Measurements from ENCODE around the gene ARHGAP15.

The ARHGAP15 gene

DNA sequence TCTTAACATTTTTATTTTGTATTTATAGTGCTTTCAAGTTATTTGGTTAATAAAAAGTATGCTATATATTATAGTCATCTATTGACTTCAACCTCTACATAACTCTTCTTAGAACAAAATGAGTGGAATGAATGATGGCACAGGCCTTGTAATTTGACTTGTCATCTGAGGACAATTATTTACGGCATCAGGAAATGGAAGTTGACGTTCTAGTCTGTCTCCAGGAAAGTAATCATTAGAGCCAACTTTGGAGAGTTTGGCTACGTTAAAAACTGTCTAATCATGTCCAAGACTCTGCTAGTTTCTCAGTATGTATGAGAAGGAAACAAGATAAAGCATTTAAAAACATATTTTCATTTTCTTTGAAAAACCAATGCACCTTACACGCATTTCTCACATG, 353.6 kb downstream of the ARHGAP15 start:
- H3K4me3 ChIP-seq (ENCODE audit: low read length): no peak overlapping the region
- TF ChIP-seq ZNF274 (IDR thresholded peaks at IDR 0.05; ENCODE audit: low read depth, low read length): no peak

DNA sequence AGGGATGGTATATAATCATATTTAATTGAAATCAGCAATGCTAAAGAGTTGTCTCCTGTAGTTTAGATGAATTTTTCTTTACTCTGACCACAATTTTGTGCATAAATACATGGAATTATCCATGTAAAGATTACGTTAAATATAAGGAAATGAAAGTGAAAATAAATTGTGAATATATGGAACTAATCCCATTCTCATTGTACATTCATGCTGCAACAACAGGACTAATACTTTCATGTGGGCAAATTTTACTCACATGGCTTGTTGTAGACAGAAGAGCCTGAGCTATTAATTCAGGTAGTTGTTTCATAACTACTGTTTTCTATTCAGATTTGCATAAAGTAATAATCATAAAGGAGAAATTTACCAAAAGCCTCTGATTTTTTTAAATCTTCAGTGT, 357.8 kb downstream of the ARHGAP15 start:
- no peak overlapping the region for H3K4me3 ChIP-seq (ENCODE audit: low read length)
- no peak for TF ChIP-seq ZNF274 (IDR thresholded peaks at IDR 0.05; ENCODE audit: low read depth, low read length)

GRCh38 chr2:143489145-143489544, 359.9 kb downstream of the ARHGAP15 start:
- no peak for TF ChIP-seq ZNF274 (IDR thresholded peaks at IDR 0.05; ENCODE audit: low read depth, low read length)
- no peak overlapping the region for H3K4me3 ChIP-seq (ENCODE audit: low read length)

DNA sequence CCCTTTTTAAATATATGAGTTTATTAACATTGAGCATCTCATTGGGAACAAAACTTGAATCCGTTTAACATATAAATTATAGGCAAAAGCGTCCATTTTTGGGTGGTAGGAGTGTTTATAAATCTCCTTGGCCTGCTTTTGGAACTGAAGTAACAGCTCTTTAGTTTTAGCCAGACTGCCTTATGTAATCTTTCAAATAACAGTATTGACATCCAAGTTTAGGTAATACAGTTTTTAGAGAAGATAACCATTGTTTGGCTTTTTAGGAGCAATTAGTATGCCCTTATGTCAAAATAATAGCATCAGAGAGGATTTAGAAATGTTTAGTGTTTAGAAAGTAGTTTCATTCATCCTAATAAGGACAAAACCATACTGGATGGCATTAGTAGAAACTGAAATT, 361.9 kb downstream of the ARHGAP15 start:
- no peak for TF ChIP-seq ZNF274 (IDR thresholded peaks at IDR 0.05; ENCODE audit: low read depth, low read length)
- no peak overlapping the region for H3K4me3 ChIP-seq (ENCODE audit: low read length)

GRCh38 chr2:143493339-143493738, 364.1 kb downstream of the ARHGAP15 start:
- no peak overlapping the region for H3K4me3 ChIP-seq (ENCODE audit: low read length)
- TF ChIP-seq ZNF274 (IDR thresholded peaks at IDR 0.05; ENCODE audit: low read depth, low read length): no peak

DNA sequence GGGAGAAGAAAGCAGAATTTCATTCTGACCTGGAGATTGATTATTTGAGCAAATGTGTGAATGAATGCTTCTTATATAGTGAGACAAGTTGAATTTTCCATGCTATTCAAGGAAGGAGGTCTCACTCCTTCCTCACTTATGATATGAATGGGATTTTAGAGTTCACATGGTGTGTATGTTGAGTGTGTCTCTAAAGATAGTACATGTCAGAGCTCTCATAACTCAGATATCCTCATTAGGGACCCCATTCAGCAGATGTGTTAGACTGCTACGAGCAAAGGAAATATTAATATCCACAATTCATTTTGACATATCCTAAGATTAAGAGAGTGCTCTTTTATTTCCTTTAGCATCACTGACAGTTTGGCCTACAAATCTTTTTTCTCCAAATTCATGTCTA, 368.5 kb downstream of the ARHGAP15 start:
- no peak overlapping the region for H3K4me3 ChIP-seq (ENCODE audit: low read length)
- no peak for TF ChIP-seq ZNF274 (IDR thresholded peaks at IDR 0.05; ENCODE audit: low read depth, low read length)

DNA sequence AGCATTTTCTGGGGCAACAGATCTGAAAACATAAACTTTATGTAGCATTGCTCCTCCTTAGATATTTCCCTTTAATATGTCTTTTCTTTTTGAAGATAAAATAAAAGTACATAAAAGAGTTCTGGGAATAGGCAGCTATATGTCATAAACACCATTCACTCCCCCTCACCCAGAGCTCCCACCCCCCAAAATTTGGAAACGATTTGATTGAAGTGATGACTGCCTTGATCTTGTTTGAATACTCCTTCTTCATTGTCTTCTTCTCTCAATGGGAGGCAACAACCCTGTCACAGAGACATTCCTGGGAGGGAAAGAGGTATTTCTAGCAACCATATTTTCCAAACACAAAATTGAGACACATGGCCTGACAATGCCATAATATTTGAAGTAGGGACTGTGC, 369.3 kb downstream of the ARHGAP15 start:
- no peak for TF ChIP-seq ZNF274 (IDR thresholded peaks at IDR 0.05; ENCODE audit: low read depth, low read length)
- H3K4me3 ChIP-seq (ENCODE audit: low read length): no peak overlapping the region

- TF ChIP-seq ZNF274 (IDR thresholded peaks at IDR 0.05; ENCODE audit: low read depth, low read length): no peak
- no peak overlapping the region for H3K4me3 ChIP-seq (ENCODE audit: low read length)
These were observed 369.8 kb downstream of the ARHGAP15 start for GRCh38 chr2:143499061-143499460.

GRCh38 chr2:143501106-143501676, 372.0 kb downstream of the ARHGAP15 start:
- no peak overlapping the region for H3K4me3 ChIP-seq (ENCODE audit: low read length)
- no peak for TF ChIP-seq ZNF274 (IDR thresholded peaks at IDR 0.05; ENCODE audit: low read depth, low read length)

- no peak for TF ChIP-seq ZNF274 (IDR thresholded peaks at IDR 0.05; ENCODE audit: low read depth, low read length)
- H3K4me3 ChIP-seq (ENCODE audit: low read length): no peak overlapping the region
These were observed 374.1 kb downstream of the ARHGAP15 start for GRCh38 chr2:143503280-143503679.

DNA sequence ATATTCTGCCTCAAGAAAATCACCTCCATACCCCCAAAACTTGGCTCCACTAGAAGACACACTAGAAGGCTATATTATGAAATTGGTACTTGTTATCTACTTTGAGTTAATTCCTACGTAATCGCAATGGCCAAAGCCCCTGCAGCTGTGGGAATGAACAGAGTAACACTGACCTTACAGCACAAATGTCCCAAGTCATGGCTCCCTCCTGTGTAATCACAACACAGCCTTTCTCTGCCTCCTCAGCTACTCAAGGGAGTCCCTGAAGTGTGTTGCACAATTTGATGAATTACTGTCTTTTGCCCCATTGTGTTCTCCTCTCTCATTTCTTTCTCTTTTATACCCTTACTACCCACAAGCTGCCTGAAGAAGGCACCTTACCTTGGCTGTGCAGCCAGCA, 375.2 kb downstream of the ARHGAP15 start:
- no peak overlapping the region for H3K4me3 ChIP-seq (ENCODE audit: low read length)
- TF ChIP-seq ZNF274 (IDR thresholded peaks at IDR 0.05; ENCODE audit: low read depth, low read length): no peak

- H3K4me3 ChIP-seq (ENCODE audit: low read length): no peak overlapping the region
- TF ChIP-seq ZNF274 (IDR thresholded peaks at IDR 0.05; ENCODE audit: low read depth, low read length): no peak
These were observed 376.3 kb downstream of the ARHGAP15 start for GRCh38 chr2:143505542-143505941.

DNA sequence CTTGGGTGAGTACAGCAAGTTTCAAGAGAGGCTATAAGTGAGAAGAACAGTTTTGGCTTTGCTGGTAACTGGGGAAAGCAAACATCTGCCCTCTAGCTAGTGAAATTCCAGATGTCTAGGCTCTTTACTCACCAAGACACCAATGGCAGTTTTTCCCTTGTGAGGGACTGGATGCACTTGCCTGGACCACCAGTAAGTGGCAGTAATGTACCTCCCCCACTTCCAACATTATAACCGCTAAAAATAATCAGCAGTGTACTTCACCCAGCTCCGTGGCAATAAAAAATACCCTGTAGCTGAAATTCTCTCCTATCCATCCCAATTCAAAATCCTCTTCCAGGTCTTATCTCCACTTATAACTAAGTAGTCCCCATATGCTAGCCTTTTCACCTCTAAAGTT, 383.9 kb downstream of the ARHGAP15 start:
- H3K4me3 ChIP-seq (ENCODE audit: low read length): no peak overlapping the region
- no peak for TF ChIP-seq ZNF274 (IDR thresholded peaks at IDR 0.05; ENCODE audit: low read depth, low read length)

GRCh38 chr2:143514413-143514812, 385.2 kb downstream of the ARHGAP15 start:
- H3K4me3 ChIP-seq (ENCODE audit: low read length): no peak overlapping the region
- TF ChIP-seq ZNF274 (IDR thresholded peaks at IDR 0.05; ENCODE audit: low read depth, low read length): no peak

- H3K4me3 ChIP-seq (ENCODE audit: low read length): no peak overlapping the region
- no peak for TF ChIP-seq ZNF274 (IDR thresholded peaks at IDR 0.05; ENCODE audit: low read depth, low read length)
These were observed 386.1 kb downstream of the ARHGAP15 start for GRCh38 chr2:143515318-143515717.

GRCh38 chr2:143519521-143519920, 390.3 kb downstream of the ARHGAP15 start:
- no peak for TF ChIP-seq ZNF274 (IDR thresholded peaks at IDR 0.05; ENCODE audit: low read depth, low read length)
- no peak overlapping the region for H3K4me3 ChIP-seq (ENCODE audit: low read length)

Data from GM08714 (cell line).